HepG2 (cell line): Measurements from ENCODE around the gene THSD4. TPM values are rescaled to one million over a fixed set of nuclear protein-coding genes. Genes with fewer than 3 reads are reported as not detected.

ENCODE experiments used
- ATAC-seq: fragments of 200-7000 bp; cut with Tn5 transposase; 3 replicates; pipeline ENCODE4 v1.9.1; 2020; ENCODE audit warnings: mild to moderate bottlenecking, moderate library complexity
- BruUV-seq: library from RNA; stranded (reverse); fragments of 400-500 nt; replicated peaks from 2 replicates; lab custom pipeline; 2021; lab: Mats Ljungman, UMichigan
- CTCF ChIA-PET: fragments of 300-600 bp; formaldehyde crosslinking; extraction: SDS; loops from one replicate; lab custom pipeline; 2021; ENCODE audit warnings: low total read pairs, inconsistent platforms, low intra/inter-chr PET ratio; lab: Yijun Ruan, JAX
- POLR2A ChIA-PET: fragments of 350-600 bp; sonication (Branson Sonifier 250); formaldehyde crosslinking; loops from one replicate; lab custom pipeline; 2020; ENCODE audit warnings: antibody characterized with exemption, inconsistent platforms; lab: Yijun Ruan, JAX
- DNase-seq: peaks from one replicate; pipeline ENCODE4 v3.0.0-alpha.2; 2015; ENCODE audit warnings: low spot score
- FAIRE-seq: peaks from 3 replicates; lab custom pipeline; 2011; peaks lifted over from hg19 to GRCh38; lab: Jason Lieb, UNC
- H2AFZ ChIP-seq: one replicate; pipeline ENCODE4 v1.6.1; 2011; ENCODE audit warnings: low read length, inconsistent platforms
- H3K27ac ChIP-seq: fragments of 300-600 bp; 3 replicates; pipeline ENCODE4 v1.8.0; 2011; ENCODE audit warnings: mixed run types, mild to moderate bottlenecking, mixed read lengths, low read length, inconsistent platforms; ENCODE audit not compliant: insufficient read depth; ENCODE audit errors: extremely low read length
- H3K27me3 ChIP-seq, 2 experiments: fragments of 200-600 bp in 1 of 2; 2 replicates in 1 of 2; 3 replicates in 1 of 2; pipeline versions ENCODE4 v1.6.0 to v1.8.0; 2011; ENCODE audit warnings: low read length in 2 of 2, mild to moderate bottlenecking in 2 of 2, moderate library complexity in 2 of 2, inconsistent platforms in 1 of 2; ENCODE audit not compliant: insufficient read depth in 2 of 2, control insufficient read depth in 1 of 2
- H3K36me3 ChIP-seq, 2 experiments: fragments of 200-600 bp in 1 of 2; replicated peaks in 1 of 2; 2 replicates in 1 of 2; 3 replicates in 1 of 2; pipeline versions ENCODE4 v1.5.1 to v1.8.0; 2011; ENCODE audit warnings: low read length in 2 of 2, inconsistent platforms in 1 of 2; ENCODE audit not compliant: insufficient read depth in 2 of 2, control insufficient read depth in 1 of 2
- H3K4me1 ChIP-seq: 2 replicates; pipeline ENCODE4 v1.5.1; 2012; ENCODE audit warnings: low read length, inconsistent platforms; ENCODE audit not compliant: insufficient read depth
- H3K4me2 ChIP-seq: 2 replicates; pipeline ENCODE4 v1.6.0; 2011; ENCODE audit warnings: low read depth, low read length, inconsistent platforms
- H3K4me3 ChIP-seq, 3 experiments: fragments of 200-600 bp in 1 of 3; sonication (generic), shearing (Covaris generic) in 1 of 3; replicated peaks in 1 of 3; 2 replicates each; pipeline ENCODE4 v1.5.1; 2011 to 2016; ENCODE audit warnings: low read length in 3 of 3, inconsistent platforms in 2 of 3, low read depth in 2 of 3, mild to moderate bottlenecking in 2 of 3, control low read depth in 1 of 3, mixed read lengths in 1 of 3; ENCODE audit not compliant: insufficient read depth in 1 of 3
- H3K79me2 ChIP-seq: one replicate; pipeline ENCODE4 v1.6.1; 2011; ENCODE audit warnings: low read length, inconsistent platforms; ENCODE audit not compliant: insufficient read depth
- H3K9ac ChIP-seq: 2 replicates; pipeline ENCODE4 v1.6.0; 2011; ENCODE audit warnings: mild to moderate bottlenecking, low read depth, low read length, inconsistent platforms; ENCODE audit not compliant: insufficient read depth
- H3K9me3 ChIP-seq: 2 replicates; pipeline ENCODE4 v1.5.1; 2012; ENCODE audit warnings: mild to moderate bottlenecking, low read length
- H4K20me1 ChIP-seq: 2 replicates; pipeline ENCODE4 v1.6.0; 2011; ENCODE audit warnings: inconsistent platforms, mild to moderate bottlenecking, low read length, moderate library complexity; ENCODE audit not compliant: insufficient read depth
- ARNT2 ChIP-seq: sonication (generic); formaldehyde crosslinking; IDR thresholded peaks from 2 replicates; pipeline ENCODE4 v1.8.0; 2022; ENCODE audit warnings: mild to moderate bottlenecking, low read depth, missing genetic modification reagents, moderate library complexity
- DDIT3 ChIP-seq: sonication (generic); formaldehyde crosslinking; IDR thresholded peaks from 2 replicates; pipeline ENCODE4 v1.4.0; 2020; ENCODE audit warnings: mild to moderate bottlenecking, missing genetic modification reagents
- PRMT3 ChIP-seq: sonication (generic); formaldehyde crosslinking; IDR thresholded peaks from 2 replicates; pipeline ENCODE4 v1.8.1; 2022; ENCODE audit warnings: low read depth, mild to moderate bottlenecking, moderate library complexity, missing genetic modification reagents, borderline replicate concordance
- ZNF335 ChIP-seq: sonication (generic); formaldehyde crosslinking; IDR thresholded peaks from 2 replicates; pipeline ENCODE4 v1.4.0; 2020; ENCODE audit warnings: missing genetic modification reagents
- ZNF460 ChIP-seq: sonication (generic); formaldehyde crosslinking; IDR thresholded peaks from 2 replicates; pipeline ENCODE4 v1.5.1; 2020; ENCODE audit warnings: missing genetic modification reagents, mild to moderate bottlenecking, borderline replicate concordance
- ZNF468 ChIP-seq: sonication (generic); formaldehyde crosslinking; IDR thresholded peaks from 2 replicates; pipeline ENCODE4 v1.8.0; 2022; ENCODE audit warnings: mild to moderate bottlenecking, moderate library complexity, missing genetic modification reagents
- ZNF777 ChIP-seq: sonication (generic); formaldehyde crosslinking; IDR thresholded peaks from 2 replicates; pipeline ENCODE4 v1.4.0; 2020; ENCODE audit warnings: missing genetic modification reagents
- WGBS: methylation state at CpG from one replicate; pipeline ENCODE4 v1.1.6; 2017; ENCODE audit warnings: low lambda C conversion rate; 5-methylcytosine and 5-hydroxymethylcytosine counted together
- in situ Hi-C: cut with HindIII; loops from 2 replicates; pipeline ENCODE4 v1.10.0; 2017; ENCODE audit warnings: low pct_unique_long_range_greater_than_20kb; ENCODE audit not compliant: extremely low pct_ligation_motif_present
- intact Hi-C: fragments of 100-400 bp; cut with micrococcal nuclease; formaldehyde crosslinking; loops from one replicate; pipeline ENCODE4 v1.10.0; 2022; ENCODE audit not compliant: unreplicated experiment
- polyA plus RNA-seq, 8 experiments: library from polyadenylated mRNA; depleted of rRNA in 3 of 8; stranded (reverse) in 7 of 8; unstranded in 1 of 8; fragments of >200 nt; fragmentation: Illumina TruSeq in 4 of 8; extraction: Trizol in 4 of 8; gene quantifications; 2 replicates each; pipeline versions ENCODE4 v1.2.1 to v1.2.3, GENCODE V29; 2011 to 2016; ENCODE audit warnings: low read depth in 4 of 8, missing spikeins in 1 of 8, mixed read lengths in 1 of 8; ENCODE audit not compliant: insufficient read depth in 1 of 8
- total RNA-seq, 5 experiments: library from RNA; depleted of rRNA; stranded (reverse); fragments of >200 nt; fragmentation: Illumina TruSeq; extraction: Trizol; gene quantifications; 2 replicates each; pipeline ENCODE4 v1.2.3, GENCODE V29; 2016; ENCODE audit warnings: low read depth in 1 of 5
- TF ChIP-seq, protein P1 (sequence below): sonication (generic); formaldehyde crosslinking; IDR thresholded peaks from 2 replicates; pipeline ENCODE4 v1.4.0; 2020; ENCODE audit warnings: missing genetic modification reagents

Gene THSD4
- total and polyA plus RNA-seq, 2 of the 13 experiments (the other 11 are each of a cell fraction or from before 2014, with no cell fraction given), result 0.07 to 0.21 TPM

GRCh38 chr15:71385457-71385856, 270.2 kb downstream of the THSD4 start:
- TF ChIP-seq PRMT3 (CRISPR knock-in tag), result no peak
- TF ChIP-seq ARNT2 (CRISPR knock-in tag), result no peak
- no peak for TF ChIP-seq ZNF777 (CRISPR knock-in tag)
- no peak for TF ChIP-seq ZNF468
- TF ChIP-seq ZNF335 (CRISPR knock-in tag), result no peak
- TF ChIP-seq, protein P1, sequence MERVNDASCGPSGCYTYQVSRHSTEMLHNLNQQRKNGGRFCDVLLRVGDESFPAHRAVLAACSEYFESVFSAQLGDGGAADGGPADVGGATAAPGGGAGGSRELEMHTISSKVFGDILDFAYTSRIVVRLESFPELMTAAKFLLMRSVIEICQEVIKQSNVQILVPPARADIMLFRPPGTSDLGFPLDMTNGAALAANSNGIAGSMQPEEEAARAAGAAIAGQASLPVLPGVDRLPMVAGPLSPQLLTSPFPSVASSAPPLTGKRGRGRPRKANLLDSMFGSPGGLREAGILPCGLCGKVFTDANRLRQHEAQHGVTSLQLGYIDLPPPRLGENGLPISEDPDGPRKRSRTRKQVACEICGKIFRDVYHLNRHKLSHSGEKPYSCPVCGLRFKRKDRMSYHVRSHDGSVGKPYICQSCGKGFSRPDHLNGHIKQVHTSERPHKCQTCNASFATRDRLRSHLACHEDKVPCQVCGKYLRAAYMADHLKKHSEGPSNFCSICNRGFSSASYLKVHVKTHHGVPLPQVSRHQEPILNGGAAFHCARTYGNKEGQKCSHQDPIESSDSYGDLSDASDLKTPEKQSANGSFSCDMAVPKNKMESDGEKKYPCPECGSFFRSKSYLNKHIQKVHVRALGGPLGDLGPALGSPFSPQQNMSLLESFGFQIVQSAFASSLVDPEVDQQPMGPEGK (CRISPR knock-in tag), result no peak
- TF ChIP-seq ZNF460 (CRISPR knock-in tag), result no peak
- TF ChIP-seq DDIT3 (CRISPR knock-in tag), result no peak
- no peaks in the 10 kb centered on the region for H3K36me3 ChIP-seq
- no peak overlapping the region for H2AFZ ChIP-seq
- intact Hi-C loops, result no loop called here
- ChIA-PET POLR2A (no interaction called here), CTCF (no interaction called here)
- no peak overlapping the region for H3K4me3 ChIP-seq
- DNase-seq (no peak), FAIRE-seq (no peak), ATAC-seq (no peak)
- in situ Hi-C loops, result no loop called here
- no peak overlapping the region for H3K9ac ChIP-seq
- no peaks in the 10 kb centered on the region for H3K9me3 ChIP-seq
- no peaks in the 10 kb centered on the region for H3K27me3 ChIP-seq
- no TSS peak for BruUV-seq
- WGBS, result 14% methylated on average over 4 of the region's 5 CpGs
- no peaks in the 10 kb centered on the region for H3K79me2 ChIP-seq
- no peaks in the 10 kb centered on the region for H4K20me1 ChIP-seq
- no peaks in the 10 kb centered on the region for H3K4me1 ChIP-seq
- H3K27ac ChIP-seq, result no peak overlapping the region
- no peak overlapping the region for H3K4me2 ChIP-seq
